Measurements from ENCODE around the gene PLA2G3. TPM values are rescaled to one million over a fixed set of nuclear protein-coding genes. Genes with fewer than 3 reads are reported as not detected.
A peak's percentile ranks its signal among the peaks of the same experiment; 100 is the strongest.

The PLA2G3 gene
- total and polyA plus RNA-seq, 2 of the 8 experiments (the other 6 are each of a cell fraction or from before 2014, with no cell fraction given): 18.1 to 25.9 TPM

GRCh38 chr22:31137721-31138120, 2.6 kb downstream of the PLA2G3 start:
- H3K27me3 ChIP-seq (replicated peaks in 1 of 4; ENCODE audit: control insufficient read depth in 3 of 4, extremely low read depth in 1 of 4, insufficient read depth in 3 of 4, low read length in 3 of 4): no peaks in the 10 kb centered on the region
- H3K4me3 ChIP-seq (ENCODE audit: extremely low read depth in 1 of 4, insufficient read depth in 2 of 4, low read depth in 3 of 4, low read length in 4 of 4): no peak overlapping the region
- H3K4ac ChIP-seq (replicated peaks; ENCODE audit: insufficient read length, low read depth, low read length): no peak overlapping the region
- no peak overlapping the region for H2BK12ac ChIP-seq (ENCODE audit: low read depth, low read length)
- H2AFZ ChIP-seq (ENCODE audit: low read length): no peak overlapping the region
- H4K5ac ChIP-seq (ENCODE audit: insufficient read length, low read depth, low read length): no peak overlapping the region
- H2AK5ac ChIP-seq (ENCODE audit: low read depth, low read length): no peak overlapping the region
- peaks cover 4 to 23% of the 10 kb centered on the region in 2 experiments for H4K20me1 ChIP-seq (replicated peaks in 1 of 2; ENCODE audit: control insufficient read depth in 1 of 2, insufficient read depth in 2 of 2, low read length in 2 of 2)
- FAIRE-seq: no peak
- peaks cover 10 to 29% (median 18%) of the 10 kb centered on the region in 4 experiments; a peak in 7 of 8 replicates for H3K36me3 ChIP-seq (ENCODE audit: control insufficient read depth in 2 of 4, insufficient read depth in 4 of 4, low read length in 3 of 4)
- peaks cover 15% of the 10 kb centered on the region; the same call in 1 of the 2 replicates for H3K79me1 ChIP-seq (ENCODE audit: low read depth, low read length)
- H2BK5ac ChIP-seq (ENCODE audit: low read depth, low read length): no peak overlapping the region
- no peak overlapping the region for H3K14ac ChIP-seq (ENCODE audit: insufficient read length)
- no peak overlapping the region for H2BK15ac ChIP-seq (ENCODE audit: low read length)
- peak overlapping the region in 1 of 2 experiments; percentile 99; a peak in 1 of 4 replicates for H3K4me2 ChIP-seq (ENCODE audit: insufficient read depth in 1 of 2, low read depth in 2 of 2, low read length in 2 of 2)
- H4K8ac ChIP-seq (ENCODE audit: extremely low read depth, insufficient read depth, low read length): no peak overlapping the region; the same call in 1 of the 2 replicates
- ChIA-PET CTCF (ENCODE audit: partially characterized antibody) (interaction anchor here (1.3 to 6.1 kb wide), 3 partner anchors 13 to 33 kb away, joined by 4 to 49 read pairs (median 4); no protein-coding TSS in a partner anchor), POLR2A (ENCODE audit: partially characterized antibody) (interaction anchor here (0.6 kb wide), 1 partner anchor 26 kb away, joined by 3 read pairs; no protein-coding TSS in a partner anchor)
- peaks cover 0 to 20% of the 10 kb centered on the region in 2 experiments; a peak in 3 of 4 replicates for H3K79me2 ChIP-seq (ENCODE audit: control insufficient read depth in 1 of 2, insufficient read depth in 2 of 2, low read length in 2 of 2)
- no peak overlapping the region for H2BK120ac ChIP-seq (replicated peaks; ENCODE audit: low read depth, low read length)
- no peak overlapping the region for H3K27ac ChIP-seq (ENCODE audit: low read depth, low read length)
- no peaks in the 10 kb centered on the region for H3K9me3 ChIP-seq (ENCODE audit: insufficient read depth in 2 of 2, low read depth in 1 of 2, low read length in 1 of 2)
- no peak overlapping the region for H4K91ac ChIP-seq (replicated peaks; ENCODE audit: insufficient read length, low read length)
- WGBS, 2 experiments (ENCODE audit: extremely low coverage in 1 of 2, insufficient coverage in 1 of 2, insufficient read length in 1 of 2, insufficient replicate concordance in 2 of 2, low coverage in 1 of 2, low lambda C conversion rate in 2 of 2, missing lambda C conversion rate in 1 of 2): 99% methylated on average over 8 of the region's 10 CpGs; no CpG with 5 or more reads in 1 of the 2 experiments
- no peak overlapping the region for H2BK20ac ChIP-seq (ENCODE audit: low read length)
- H3K18ac ChIP-seq (ENCODE audit: extremely low read depth, low read length): no peak overlapping the region
- DNase-seq (ENCODE audit: low read depth in 1 of 2, low spot score in 2 of 2): no peak
- no peak overlapping the region for H3K23ac ChIP-seq (ENCODE audit: insufficient read length)
- peaks cover 7 to 25% (median 17%) of the 10 kb centered on the region in 4 experiments for H3K4me1 ChIP-seq (replicated peaks in 1 of 4; ENCODE audit: control insufficient read depth in 3 of 4, insufficient read depth in 4 of 4, low read length in 3 of 4)
- H3K23me2 ChIP-seq (ENCODE audit: low read depth, low read length): peaks cover 12% of the 10 kb centered on the region
- H3K9ac ChIP-seq (replicated peaks in 1 of 4; ENCODE audit: extremely low read depth in 1 of 4, low read depth in 3 of 4, low read length in 3 of 4): no peak overlapping the region
- no peak overlapping the region for H3K56ac ChIP-seq (replicated peaks; ENCODE audit: insufficient read length, low read depth, low read length)
- TF ChIP-seq BRCA1 (IDR thresholded peaks at IDR 0.05; ENCODE audit: low read depth, low read length) (no peak), BACH1 (IDR thresholded peaks at IDR 0.05; ENCODE audit: low read length) (no peak), SUZ12 (IDR thresholded peaks at IDR 0.05; ENCODE audit: low read length) (no peak), ZNF274 (IDR thresholded peaks at IDR 0.05; ENCODE audit: borderline replicate concordance, extremely low read depth, low read length) (no peak), RXRA (IDR thresholded peaks at IDR 0.05; ENCODE audit: insufficient read depth, low read depth, low read length) (no peak), SIN3A (conservative IDR thresholded peaks at IDR 0.05 in 1 of 2, IDR thresholded peaks at IDR 0.05 in 1 of 2; ENCODE audit: low read depth in 1 of 2, low read length in 2 of 2) (no peak), KDM5A (IDR thresholded peaks at IDR 0.05; ENCODE audit: low read length) (no peak), ATF2 (IDR thresholded peaks at IDR 0.05; ENCODE audit: low read length) (no peak), POLR2AphosphoS5 (IDR thresholded peaks at IDR 0.05; ENCODE audit: low read depth, low read length) (no peak), USF2 (IDR thresholded peaks at IDR 0.05; ENCODE audit: low read length) (no peak), PHF8 (conservative IDR thresholded peaks at IDR 0.05; ENCODE audit: low read depth, low read length) (no peak)

All from H1 (cell line).